GM18861 (cell line): ENCODE data around the gene SSNA1.
A peak's percentile ranks its signal among the peaks of the same experiment; 100 is the strongest.

ENCODE experiments used
- ATAC-seq: cut with Tn5 transposase; IDR thresholded peaks from one replicate; pipeline ENCODE4 v1.9.1; 2021; ENCODE audit not compliant: unreplicated experiment

The SSNA1 gene

DNA sequence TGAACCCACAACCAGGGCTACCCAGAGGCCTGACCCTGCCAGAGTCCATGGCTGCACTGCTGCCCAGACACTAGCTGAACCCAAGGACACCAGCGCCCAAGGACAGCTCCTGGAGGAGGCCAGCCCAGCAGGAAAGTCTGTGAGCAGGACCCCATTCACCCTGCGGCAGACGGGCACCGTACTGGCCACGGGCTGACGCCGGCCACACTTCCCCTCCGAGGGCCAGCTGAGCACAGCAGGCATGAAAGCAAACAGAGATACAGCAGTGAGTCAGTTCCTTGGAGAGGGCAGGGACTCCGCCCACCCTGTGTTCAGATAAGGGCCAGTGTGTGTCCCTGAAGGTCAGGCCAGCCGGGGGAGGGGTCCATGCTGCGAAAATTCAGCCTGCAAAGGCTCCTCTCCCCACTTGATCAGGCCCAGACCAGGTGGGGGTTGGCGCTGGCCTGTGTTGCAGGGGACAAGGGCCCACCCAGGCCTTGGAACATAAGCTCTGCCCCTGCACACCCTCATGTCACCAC is 30.3 kb downstream of the SSNA1 start:
- no peak for ATAC-seq

DNA sequence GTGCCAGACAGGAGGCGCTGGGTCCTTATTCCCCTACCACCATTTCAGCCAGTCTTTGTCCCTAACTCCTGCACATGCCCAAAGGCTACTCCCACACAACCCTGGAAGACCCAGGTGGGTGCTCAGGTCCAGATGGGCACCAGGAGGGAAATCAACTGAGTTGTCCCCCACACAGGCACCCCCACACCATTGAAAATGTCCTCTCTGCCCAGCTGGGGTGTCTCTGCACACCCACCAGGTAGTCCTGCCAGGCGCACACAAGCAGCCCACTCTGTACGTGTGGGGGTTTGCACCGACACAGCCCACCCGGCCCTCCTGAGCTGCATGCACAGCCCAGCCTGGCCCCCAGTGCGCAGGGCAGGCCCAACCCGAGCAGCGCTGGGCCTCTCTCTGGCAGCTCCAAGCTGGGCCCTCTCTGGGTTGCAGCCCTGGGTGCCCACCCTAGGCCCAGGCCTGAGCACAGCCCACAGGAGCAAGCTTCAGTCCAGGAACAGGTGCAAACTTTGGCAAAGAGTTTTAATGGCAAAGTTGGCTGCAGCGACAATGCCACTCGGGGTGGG is 31.4 kb downstream of the SSNA1 start:
- no peak for ATAC-seq

DNA sequence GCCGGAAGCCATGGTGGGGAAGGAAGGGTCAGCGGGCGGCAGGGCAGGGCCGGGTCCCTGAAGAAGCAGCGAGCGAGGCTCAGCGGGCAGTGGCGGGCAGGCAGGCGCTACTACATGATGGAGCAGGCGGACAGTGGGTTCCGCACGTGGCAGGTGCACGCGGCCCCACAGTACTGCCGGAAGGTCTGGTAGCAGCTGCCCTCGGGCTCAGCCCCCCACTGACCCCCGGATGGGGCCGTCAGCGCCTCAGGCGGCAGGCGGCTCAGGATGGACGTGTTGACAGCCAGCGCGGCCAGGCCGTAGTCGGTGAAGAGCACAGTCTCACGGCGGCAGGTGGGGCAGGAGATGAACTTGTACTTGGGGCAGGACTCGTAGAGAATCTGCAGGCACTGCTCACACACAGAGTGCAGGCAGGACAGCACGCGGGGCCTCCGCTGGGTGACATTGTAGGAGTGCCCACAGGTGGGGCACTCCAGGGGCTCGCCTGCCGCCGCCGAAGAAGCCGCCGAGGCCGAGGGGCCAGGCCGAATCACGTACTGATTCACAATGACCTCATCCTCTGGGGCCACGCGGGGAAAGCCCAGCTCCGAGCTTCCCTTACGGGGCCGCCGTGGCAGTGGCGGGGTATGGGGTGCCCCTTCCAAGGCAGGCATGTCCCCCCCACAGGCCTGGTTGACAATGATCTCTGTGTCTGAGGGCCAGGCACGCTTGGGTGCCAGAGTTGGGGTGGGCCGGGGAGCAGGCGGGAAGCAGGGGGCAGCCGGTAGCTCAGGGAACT is 32.0 kb downstream of the SSNA1 start:
- no peak for ATAC-seq

DNA sequence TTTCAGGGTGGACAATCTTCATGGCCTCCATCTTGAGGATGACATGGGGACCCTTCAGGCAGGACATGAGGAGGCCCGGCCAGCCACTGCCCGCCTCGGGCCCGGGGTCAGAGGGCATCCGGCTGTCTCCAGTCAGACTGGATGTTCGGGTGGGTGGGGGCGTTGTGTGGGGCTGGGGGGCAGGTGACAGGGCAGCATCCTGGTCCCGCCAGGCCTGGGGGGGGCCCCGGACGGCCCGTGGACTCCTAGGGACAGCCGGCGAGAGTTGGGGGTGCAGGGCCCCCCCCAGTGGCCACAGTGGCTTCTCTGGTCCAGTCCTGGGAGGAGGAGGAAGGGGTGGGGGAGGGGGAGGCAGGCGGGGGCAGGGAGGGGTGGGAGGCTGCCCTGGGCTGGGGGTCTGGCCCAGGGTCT is 32.6 kb downstream of the SSNA1 start:
- no peak for ATAC-seq

DNA sequence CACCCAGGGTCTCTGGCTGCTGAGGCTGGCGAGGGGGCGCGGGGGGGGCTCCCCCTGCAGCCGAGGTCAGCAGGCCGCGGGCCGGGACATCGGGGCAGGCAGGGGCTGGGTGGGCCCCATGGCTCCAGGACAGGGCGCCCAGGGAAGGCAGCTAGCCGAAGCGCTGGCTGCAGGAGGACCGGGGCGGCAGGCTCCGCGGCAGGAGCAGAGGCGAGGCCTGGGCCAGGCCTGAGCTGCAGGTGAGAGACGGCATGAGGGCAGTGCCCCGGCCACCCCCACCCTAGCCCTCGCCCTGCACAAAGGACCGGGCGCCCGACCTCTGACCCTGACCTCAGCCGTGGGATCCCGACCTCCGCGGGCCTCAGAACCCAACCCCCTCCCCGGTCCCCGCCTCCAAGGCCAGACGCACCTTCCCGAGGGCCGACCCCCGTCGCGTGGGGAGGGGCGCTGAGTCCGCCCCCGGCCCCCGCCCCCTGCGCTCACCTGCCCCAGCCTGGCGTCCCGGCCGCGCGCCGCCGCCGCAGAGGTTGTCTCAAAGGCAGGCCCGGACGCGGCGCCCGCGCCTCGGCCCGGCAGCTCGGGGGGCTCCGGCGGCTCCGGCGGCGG is 33.1 kb downstream of the SSNA1 start:
- no peak for ATAC-seq

DNA sequence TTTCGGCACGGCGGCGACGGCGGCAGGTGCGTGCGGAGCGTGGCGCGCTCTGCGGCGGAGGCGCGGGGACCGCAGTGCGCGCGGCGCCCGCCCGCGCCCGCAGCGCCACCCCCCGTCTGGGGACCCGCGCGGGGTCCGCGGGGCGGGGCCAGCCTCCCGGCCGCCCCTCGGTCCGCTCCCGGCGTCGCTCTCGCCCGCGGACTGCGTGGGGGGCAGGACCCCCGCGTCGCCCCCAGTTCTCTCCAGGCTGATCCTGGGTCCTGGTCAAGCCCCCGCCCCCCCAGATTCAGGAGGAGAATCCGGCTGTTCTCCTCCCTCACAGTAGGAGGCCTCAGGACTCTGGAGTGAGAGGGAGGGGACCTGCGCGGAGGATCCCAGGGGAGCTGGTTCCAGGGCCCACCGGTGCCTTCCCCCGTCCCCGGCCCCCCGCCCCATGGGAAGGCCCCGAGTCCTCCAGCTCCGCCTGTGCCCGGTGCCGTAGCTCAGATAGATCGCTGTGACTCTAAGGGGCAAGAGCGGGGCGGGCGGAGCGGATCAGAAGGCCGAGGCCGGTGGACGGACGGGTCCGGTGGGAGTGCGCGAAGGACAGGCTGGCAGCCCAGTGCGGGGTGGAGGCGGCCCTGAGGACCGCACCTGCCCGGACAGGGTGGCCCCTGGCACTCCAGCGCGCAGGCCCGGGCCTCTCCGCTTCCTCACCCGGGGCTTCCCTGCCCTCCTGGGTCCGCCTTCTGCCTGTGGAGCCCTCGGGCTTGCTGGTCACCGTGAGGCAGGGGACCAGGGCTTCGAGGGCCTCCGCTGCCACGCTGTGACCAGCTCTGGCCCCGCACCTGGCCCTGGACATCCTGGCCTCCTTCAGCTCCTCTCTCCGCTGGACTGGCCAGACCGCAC is 34.0 kb downstream of the SSNA1 start, which contains the start of gene RNF208:
RNF208 (minus strand) TSS at position 51 of the 888 bp plus-strand sequence. CDS start 1,028 bp downstream, outside the sequence.
- peak; percentile 2 for ATAC-seq

DNA sequence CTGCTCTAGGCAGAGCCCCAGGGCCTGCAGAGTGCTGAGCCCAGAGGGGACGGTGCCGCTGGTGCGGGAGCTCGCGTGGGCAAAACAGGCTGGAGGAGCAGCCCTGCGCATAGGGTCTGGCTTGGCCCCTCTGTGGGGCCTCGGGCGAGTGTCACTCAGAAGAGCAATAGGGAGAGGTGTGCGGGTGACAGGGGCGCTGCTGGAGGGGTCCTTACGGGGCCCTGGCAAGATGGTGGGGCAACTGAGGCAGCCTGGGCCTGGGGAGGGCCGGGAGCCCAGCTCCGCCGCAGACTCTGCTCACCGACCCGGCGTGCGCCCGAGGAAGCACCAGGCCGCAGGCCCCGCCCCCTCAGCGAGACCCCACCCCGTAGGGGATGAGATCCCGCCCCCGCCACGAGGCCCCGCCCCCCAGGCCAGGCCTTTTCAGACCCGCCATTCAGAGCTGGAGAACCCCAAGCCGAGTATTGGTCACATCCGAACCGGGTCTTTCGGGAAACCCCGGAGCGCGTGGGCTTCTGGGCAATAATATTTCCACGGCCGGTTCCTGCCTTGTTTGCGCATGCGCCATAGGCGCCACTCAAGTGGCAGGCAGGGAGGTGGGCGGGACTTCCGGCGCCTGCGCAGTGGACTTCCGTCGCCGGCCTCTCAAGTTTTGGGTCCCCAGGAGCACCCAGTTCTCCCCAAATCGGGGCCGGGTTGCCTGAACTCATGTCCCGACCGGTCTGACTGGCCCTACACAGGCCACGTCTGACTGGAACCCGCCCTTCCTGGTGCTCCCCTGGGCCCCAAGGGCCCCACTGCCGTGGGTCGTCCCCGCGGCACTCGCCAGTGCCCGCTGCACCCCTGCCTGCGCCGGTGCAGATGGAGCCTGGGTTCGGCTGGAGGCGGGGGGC is 34.8 kb downstream of the SSNA1 start:
- ATAC-seq: peak; percentile 60

DNA sequence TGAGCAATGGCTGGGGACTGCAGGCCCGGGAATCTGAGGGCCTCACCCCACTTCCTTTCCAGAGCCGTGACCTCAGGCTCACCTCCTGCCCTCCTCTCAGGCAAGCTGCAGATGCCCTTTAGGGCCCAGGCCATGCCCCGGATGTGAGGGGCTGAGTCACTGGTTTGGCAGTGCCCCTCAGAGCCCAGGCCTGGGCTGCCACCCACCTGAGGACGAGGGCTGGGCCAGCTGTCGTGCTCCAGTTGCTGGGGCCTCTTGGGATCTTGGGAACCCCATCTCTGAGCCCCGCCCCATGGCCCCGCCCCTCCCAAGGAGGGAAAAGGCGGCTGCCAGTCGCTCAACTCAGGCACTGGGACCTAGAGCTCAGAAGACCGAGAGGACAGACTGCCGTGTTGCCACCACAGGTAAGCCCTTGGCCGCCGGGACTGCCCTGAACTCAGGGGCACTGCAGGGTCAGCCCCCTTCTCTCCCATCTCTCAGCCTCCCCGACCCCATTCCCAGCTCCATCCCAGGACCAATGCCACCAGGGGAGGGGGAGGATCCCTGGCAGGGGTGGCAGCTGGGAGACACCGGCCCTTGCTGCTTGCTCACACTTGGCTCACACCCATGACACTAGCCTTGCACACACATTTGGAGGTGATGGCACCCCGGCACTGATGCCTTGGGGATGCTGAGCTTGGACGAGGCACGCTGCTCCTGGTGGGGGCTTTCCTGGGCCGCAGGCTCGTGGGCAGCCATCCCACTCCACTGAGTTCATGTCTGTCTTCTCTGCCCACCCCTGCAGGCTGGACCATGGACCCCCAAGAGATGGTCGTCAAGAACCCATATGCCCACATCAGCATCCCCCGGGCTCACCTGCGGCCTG is 36.6 kb downstream of the SSNA1 start, which contains the start of gene CYSRT1:
CYSRT1 (plus strand) TSS at position 345 of the 865 bp plus-strand sequence; CDS start at position 793, 448 bp downstream.
- no peak for ATAC-seq

DNA sequence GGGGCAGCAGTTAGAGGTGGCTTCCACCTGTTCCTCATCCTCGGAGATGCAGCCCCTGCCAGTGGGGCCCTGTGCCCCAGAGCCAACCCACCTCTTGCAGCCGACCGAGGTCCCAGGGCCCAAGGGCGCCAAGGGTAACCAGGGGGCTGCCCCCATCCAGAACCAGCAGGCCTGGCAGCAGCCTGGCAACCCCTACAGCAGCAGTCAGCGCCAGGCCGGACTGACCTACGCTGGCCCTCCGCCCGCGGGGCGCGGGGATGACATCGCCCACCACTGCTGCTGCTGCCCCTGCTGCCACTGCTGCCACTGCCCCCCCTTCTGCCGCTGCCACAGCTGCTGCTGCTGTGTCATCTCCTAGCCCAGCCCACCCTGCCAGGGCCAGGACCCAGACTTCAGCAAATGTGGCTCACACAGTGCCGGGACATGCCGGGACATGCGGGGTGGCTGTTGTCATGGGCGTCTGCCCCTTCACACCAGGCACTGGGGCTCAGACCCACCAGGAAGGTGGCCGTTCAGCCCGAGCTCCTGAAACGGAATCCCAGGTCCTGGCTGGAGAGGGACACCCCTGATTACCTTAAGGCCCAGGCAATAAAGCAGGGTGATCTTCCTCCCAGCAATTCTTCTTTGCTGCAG is 37.3 kb downstream of the SSNA1 start:
- ATAC-seq: no peak

DNA sequence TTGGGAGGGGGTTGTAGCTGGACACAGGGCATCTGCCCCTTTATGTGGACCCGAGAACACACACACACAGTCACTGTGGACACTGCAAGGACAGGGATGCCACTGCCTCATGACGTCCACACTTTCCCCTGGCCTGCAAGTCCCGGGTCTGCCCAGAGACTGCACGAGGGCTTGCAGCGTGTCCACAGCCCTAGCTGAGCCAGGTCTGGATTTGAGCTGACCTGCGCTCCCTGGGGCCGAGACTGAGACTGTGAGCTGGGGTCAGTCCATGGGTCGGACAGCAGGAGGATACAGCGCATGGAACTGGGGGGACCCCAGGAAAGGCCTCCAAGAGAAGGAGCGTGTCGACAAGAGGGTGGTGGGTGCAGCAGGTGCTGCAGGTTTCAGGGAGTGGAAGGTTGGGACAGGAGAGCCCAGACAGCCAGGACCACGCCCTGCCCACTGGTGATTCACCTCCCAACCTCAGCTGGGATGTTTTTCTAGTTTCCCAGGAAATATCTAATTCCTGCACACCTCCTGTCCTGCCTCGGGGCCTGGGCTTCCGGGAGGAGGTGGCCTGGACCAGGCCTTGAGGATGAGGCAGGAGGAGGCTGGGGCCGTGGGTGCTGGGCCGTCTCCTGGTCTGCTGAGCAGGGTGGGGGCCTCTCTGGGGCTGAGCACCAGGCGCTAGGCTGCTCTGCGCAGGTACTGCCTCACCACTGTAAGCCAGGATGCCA is 38.0 kb downstream of the SSNA1 start:
- ATAC-seq: no peak

DNA sequence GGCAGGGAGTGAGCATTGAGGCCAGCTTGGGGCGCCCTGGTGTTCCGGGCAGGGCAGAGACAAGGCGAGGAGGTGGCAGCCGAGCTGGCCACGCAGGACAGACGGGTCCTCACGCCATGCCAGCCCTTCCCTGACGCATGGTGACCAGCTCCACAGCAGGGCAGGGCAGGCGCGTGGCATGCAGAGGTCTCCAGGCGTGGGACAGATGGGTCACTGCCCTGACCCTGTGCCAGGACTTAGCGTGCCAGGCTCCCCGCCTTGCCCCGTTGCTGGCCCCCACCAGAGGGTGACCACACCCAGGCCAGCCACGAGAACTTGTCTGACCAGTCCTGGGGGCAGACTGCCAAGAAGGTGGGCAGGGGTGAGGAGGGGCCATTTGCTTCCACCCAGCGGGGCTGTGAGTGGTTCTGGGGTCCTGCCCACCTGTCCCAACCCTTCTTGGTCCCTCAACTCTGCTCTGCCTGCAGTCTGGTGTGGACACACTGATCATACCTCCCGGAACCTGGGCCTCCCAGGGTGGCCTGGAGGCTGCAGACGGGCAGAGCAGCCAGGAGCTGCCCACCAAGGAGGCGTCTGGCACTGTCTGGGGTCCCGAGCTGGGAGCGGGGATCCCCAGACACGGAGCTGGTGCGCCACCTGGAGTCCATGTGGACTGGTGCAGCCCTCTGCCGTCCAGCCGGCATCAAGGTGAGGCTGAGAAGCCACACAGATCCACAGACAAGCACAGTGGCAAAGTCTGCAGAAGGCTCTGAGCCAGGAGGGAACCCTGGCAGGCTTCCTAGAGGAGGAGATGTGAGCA is 38.8 kb downstream of the SSNA1 start, which contains the start of gene RNF224:
RNF224 (plus strand) TSS at position 449 of the 799 bp plus-strand sequence. CDS start 834 bp downstream, outside the sequence.
- no peak for ATAC-seq

DNA sequence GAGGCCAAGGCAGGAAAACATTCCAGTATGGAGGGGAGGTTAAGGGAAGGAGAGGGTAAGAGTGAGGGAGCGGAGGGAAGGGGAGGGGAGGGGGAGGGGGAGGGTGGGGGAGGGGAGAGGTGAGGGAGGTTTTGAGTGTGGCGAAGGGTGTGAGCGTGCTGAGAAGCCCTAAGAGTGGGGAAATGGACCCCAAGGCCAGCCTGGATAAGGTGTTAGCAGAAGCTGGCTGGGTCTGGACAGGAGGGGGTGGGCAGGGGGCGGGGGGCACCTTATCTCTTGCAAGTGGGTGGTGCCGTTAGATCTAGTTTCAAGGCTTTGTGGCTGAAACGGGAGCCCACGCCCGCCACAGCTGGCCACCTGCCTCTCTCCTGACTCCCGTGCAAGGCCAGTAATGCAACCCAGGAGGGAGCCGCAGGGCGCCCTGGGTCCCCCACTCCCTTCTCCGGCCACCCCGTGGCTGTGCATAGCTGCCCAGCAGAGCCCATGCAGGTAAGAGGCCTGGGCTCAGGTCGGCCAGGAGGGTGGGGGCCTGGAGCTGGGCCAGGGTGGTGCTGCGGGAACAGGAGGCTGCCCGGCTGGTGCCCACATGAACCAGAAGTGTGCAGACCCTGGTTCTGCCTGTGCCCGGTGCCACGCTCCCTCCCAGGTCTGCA is 39.5 kb downstream of the SSNA1 start:
- ATAC-seq: no peak

DNA sequence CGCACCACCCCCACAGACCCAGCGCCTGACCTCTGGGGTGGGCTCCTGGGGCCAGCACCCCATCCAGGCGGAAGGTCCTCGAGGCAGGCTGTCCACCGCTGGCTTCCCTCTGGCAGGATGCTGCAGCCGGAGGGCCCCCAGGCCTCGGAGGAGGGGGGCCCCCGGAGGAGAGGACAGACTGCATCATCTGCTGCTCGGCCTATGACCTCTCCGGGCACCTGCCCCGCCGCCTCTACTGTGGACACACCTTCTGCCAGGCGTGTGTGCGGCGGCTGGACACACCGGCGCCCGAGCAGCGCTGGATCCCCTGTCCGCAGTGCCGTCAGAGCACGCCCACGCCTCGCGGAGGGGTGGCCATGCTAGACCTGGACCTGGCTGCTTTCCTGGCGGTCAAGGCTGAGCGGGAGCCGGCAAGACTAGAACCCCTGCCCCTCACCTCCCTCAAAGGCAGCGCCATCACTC is 40.1 kb downstream of the SSNA1 start:
- no peak for ATAC-seq

DNA sequence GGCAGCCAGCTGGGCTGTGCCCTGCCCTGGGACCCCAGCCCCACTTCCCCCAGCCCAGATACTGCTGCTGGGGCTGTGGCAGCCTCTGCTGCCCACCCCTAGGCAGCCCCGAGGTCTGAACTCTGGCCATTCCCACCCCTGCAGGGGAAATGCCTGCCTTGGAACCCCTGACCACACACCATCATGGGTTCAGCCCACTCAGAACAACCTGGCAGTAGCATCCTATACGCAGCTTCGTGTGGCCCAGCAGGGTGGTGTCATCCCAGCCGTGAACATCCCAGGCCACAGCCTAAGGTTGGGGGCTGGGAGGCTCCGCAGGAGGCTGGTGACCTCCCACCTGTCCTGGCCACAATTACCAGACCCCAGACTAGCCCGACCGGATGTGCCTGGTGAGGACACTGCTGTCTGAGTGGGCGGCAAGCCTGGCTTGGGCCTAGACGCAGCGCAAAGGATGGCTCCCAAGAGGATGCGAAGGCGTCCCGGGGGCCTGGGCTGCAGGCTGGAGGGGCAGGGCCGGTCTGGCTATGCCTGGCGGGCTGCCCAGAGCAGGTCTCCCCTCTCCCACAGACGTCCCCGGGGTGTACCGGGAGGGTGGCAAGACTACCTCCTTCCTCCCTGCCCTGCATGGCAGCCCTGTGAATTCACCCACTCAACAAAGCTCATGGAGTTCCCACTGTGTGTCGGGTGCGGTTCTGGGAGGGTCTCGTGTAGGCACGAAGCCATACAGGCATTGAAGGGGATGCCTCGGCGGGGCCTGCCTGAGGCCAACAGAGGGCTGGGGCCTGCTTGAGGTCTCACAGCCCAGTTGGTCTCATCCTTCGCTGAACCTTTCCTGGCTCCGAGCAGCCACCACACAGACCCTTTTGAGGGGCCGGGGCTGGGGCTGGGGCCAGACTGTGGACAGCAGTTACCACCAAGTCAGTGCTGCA is 40.8 kb downstream of the SSNA1 start:
- ATAC-seq: no peak
